A172 (cell line): ENCODE measurements around the gene SLBP. TPM values are rescaled to one million over a fixed set of nuclear protein-coding genes. Genes with fewer than 3 reads are reported as not detected.
A peak's percentile ranks its signal among the peaks of the same experiment; 100 is the strongest.

Experiments used
- DNase-seq: peaks from one replicate; pipeline ENCODE4 v3.0.0-alpha.2; 2015; ENCODE audit warnings: low spot score
- total RNA-seq: library from RNA; depleted of rRNA; stranded (reverse); fragments of >200 nt; shearing (Covaris generic); gene quantifications from 2 replicates; pipeline ENCODE4 v1.2.3, GENCODE V29; 2014

SLBP gene
- total RNA-seq, 1 experiment from 2014 or later: 163 TPM

GRCh38 chr4:1727117-1728031, 15.3 kb upstream of the SLBP start:
- peak; percentile 99 for DNase-seq

DNA sequence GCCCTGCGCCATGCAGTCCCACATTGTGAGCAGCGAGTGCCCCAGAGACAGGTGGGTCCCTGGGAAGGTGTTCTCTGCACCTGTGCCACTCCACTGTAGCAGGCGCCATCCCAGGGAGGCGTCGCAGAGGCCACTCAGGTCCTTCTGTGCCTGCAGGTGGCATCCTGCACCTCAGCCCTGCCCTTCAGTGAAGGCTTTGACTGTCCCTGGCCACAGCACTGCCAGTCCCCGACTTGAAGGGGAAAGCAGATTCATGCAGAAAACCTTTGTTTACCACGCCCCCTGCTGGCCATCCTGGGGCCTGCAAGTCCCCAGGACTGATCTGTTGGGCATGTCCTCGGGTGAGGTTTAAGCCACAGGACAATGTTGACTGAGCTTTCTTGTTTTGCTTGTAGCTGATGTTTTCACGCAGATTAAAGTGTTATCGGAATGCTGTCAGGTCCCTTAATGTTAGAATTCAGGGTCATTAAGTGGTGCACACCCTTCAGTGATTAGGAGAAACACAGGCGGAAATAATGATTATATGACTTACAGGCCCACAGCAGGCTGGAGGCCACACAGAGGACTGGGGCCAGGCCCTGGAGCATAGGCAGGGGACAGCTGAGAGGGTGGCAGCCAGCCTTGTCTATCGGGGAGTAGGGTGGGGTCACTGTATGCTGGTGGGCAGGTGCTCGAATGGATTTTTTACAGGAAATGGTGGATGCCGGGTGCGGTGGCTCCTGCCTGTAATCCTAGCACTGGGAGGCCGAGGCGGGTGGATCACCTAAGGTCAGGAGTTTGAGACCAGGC, 14.2 kb upstream of the SLBP start:
- DNase-seq: peak; percentile 84

GRCh38 chr4:1725521-1725920, 13.4 kb upstream of the SLBP start:
- no peak for DNase-seq

- DNase-seq: no peak
These were observed 11.1 kb upstream of the SLBP start for GRCh38 chr4:1723131-1723801.

GRCh38 chr4:1722551-1723118, 10.5 kb upstream of the SLBP start:
- no peak for DNase-seq

GRCh38 chr4:1721666-1722550, 9.8 kb upstream of the SLBP start:
- DNase-seq: no peak

DNA sequence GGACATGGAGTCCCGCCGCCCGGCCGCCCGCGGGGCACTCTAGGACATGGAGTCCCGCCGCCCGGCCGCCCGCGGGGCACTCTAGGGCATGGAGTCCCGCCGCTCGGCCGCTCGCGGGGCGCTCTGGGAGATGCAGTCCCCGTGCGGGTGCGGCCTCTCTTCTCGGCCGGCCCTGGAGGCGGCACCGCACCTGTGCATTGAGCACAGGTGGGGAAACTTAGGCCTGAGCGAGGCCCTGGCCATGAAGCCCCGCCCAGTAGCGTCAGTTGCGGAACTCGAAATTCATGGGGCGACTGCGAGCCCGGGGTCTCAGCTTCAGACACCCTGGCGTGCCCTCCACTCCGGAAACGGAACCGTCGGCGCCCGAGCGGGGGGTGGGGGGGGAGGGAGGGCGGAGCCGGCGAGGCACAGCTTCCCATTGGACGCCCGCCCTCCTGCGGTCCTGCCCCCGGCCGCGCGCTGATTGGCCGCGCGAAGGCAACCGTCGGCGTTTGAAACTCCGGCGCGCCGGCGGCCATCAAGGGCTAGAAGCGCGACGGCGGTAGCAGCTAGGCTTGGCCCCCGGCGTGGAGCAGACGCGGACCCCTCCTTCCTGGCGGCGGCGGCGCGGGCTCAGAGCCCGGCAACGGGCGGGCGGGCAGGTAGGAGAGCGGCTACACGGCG, 9.0 kb upstream of the SLBP start, which contains the start of the genes TACC3 and TMEM129:
TSS of gene TACC3 (plus strand) at position 519 of the 663 bp plus-strand sequence. CDS start 1,901 bp downstream, outside the sequence.
TSS of gene TMEM129 (minus strand) at position 321 of the 663 bp plus-strand sequence. CDS start 486 bp downstream, outside the sequence.
- DNase-seq: peak; percentile 82

GRCh38 chr4:1720163-1720983, 8.3 kb upstream of the SLBP start:
- DNase-seq: no peak

DNA sequence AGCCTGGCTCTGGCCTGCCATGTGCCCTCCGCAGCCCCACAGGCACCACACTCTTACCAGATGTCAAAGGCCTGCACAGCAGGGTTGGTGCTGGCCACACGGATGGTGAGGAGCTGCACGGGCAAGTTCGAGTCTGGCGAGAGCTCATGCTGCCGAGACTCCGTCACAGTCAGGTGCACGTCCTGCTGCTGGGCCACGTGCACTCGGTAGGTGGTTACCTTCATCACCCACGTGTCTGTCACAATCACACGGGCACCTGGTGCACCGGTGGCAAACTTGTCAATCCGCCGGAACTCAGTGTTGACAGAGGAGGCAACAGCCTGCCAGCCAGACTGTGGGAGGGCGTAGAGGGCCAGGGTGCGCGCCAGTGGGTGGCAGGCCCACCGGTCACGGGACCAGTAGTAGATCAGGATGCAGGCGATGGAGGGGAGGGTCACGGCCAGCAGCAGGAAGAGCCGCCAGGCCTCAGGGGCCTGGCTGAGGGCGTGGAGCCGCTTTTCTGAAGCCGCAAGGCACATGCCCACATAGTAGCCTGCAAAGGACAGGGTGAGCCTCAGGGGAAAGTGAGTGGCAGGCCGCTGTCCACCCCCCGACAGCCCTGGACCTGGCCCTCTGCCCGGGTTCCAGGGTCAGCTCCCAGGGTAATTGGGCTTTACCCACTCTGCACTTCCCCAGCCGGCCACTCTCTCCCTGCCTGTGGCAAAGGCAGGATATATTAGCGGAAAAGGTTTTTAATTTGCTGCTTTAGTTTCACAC, 6.2 kb upstream of the SLBP start:
- DNase-seq: no peak

- no peak for DNase-seq
These were observed 5.3 kb upstream of the SLBP start for GRCh38 chr4:1717129-1718094.

- DNase-seq: no peak
These were observed 4.2 kb upstream of the SLBP start for GRCh38 chr4:1716065-1716945.

DNA sequence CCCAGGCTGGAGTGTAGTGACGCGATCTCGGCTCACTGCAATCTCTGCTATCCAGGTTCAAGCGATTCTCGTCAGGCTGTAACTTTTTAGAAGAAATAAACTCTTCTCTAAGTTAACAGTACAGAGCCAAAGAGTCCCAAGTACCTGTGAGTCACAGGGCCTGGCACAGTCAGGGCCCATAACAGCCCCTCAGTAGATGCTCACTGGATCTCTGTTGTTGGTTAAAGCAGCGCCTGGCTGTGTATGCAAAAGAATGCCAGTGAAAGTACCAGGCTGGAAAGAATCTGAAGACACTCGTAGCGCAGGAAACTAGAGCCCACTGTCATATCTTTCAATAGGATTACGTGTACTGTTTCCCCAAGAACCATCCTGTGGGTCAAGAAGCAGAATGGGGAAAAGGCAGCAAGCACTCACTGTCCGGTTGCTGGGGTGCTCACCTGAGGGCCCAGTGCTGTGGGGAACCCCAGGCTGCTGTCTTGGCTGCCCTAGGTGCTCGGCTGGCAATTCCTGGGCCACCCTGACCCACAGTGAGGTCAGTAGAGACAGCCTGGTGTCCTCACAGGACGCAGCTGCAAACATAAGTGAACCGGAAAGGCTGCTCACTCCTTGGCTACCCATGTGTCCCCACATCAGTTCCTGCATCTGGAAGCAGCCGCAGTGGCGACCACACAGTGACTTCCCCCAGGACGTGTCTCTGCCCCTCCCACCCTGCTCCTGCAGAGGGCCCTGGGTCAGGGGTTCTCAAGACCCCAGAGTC, 3.1 kb upstream of the SLBP start:
- no peak for DNase-seq

DNA sequence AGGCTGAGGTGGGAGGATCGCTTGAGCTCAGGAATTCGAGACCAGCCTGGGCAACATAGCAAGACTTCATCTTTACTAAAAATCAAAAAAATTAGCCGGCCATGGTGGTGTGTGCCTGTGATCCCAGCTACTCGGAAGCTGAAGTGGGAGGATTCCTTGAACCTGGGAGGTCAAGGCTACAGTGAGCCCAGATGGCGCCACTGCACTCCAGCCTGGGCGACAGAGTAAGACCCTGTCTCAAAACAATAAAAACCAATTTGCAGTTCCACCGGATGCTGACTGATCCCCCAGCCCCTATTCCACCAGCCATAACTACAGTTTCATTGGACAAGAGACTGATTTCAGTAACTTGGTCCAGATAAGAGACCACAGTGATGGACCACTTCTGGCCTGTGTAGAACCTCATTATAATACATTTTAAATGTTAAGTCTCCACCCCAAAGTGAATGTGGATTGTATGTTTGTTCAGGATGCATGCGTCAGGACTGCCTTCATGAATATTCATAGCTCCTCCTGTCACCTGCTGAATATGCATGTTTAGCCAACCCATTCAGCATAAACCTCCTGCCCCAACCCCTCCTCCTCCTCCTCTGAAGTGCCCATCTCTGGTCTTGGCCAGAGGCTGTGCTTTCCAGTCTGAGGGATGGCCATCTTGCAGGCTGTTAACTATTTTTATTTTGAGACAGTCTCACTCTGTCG, 2.3 kb upstream of the SLBP start:
- DNase-seq: no peak

GRCh38 chr4:1713003-1713851, 1.1 kb upstream of the SLBP start:
- no peak for DNase-seq
